ENCODE measurements around the gene TSPAN1.

TSPAN1 gene

DNA sequence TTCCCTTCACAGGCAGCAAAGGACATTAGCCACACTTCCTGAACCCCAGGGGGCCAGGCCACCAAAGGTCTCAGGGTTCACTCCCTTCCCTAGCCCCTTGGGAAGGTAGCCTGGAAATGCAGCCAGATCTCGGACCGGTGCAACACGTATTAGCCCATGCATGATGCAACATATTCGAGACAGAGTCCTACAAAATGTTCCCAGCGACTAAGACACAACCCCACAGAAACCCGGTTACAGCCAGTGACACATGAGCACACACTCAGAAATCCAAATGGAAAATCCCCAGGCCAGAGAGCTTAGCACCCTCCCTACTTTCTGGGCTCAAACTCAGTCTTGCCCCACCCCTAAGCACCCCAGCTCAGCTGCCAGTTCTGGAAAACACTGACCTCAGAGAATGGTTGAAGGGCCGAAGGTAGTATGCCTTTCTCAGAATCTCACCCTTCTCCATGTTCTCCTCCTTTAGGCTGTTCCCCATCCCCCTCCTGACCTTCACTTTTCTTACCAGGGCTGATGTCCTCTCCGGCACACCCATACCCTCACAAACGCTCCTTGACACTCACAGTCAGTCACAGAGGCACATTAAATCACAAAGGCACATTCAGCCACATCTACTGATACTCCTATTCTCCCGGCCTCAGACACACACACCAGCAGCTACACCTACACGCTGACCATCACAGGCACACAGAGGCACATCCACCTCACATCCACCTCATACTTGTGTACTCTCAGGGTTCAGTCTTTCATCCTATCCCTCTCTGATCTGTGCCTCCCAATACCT, at the start of gene TSPAN1:
TSPAN1 (plus strand) TSS at position 640 of the 784 bp plus-strand sequence. CDS start 6,021 bp downstream, outside the sequence.
- Histone ChIP-seq H3K9me3 (ENCODE audit: low read length) (no peaks in the 10 kb centered on the region), H2AFZ (ENCODE audit: low read depth, low read length) (no peak within 1 kb of the TSS)

DNA sequence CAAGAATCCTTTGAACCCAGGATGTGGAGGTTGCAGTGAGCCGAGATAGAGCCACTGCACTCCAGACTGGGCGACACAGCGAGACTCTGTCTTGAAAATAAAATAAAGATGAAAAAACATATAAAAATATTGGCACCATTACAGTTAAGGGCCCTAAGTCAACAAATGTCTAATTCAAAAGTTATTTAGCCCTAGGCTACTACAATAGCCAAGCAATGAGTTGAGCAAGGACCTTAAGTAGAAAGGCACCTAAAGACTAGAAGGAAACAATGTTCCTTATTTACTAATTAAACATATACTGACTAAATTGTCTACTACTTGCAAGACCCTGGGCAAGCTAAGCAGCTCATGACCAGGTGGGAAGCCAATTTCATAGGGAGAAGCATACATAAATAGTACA, 46.5 kb upstream of the TSPAN1 start:
- Histone ChIP-seq H3K4me1 (ENCODE audit: insufficient read depth, low read length) (peaks cover 15% of the 10 kb centered on the region), H2AFZ (ENCODE audit: low read depth, low read length) (no peak overlapping the region), H3K4me3 (ENCODE audit: low read length) (peak overlapping the region; percentile 86), H3K9me3 (ENCODE audit: low read length) (no peaks in the 10 kb centered on the region), H3K36me3 (ENCODE audit: insufficient read depth, low read length) (peaks cover 25% of the 10 kb centered on the region), H3K27me3 (ENCODE audit: insufficient read depth, low read length) (no peaks in the 10 kb centered on the region)

More for the DNA sequence above, at the start of gene TSPAN1:
- H3K4me1 ChIP-seq (ENCODE audit: insufficient read depth, low read length) = peaks cover 10% of the 10 kb centered on the region
- no peak within 1 kb of the TSS for H3K4me3 ChIP-seq (ENCODE audit: low read length)
- H3K36me3 ChIP-seq (ENCODE audit: insufficient read depth, low read length) = no peaks in the 10 kb centered on the region
- peaks cover 3% of the 10 kb centered on the region for H3K27me3 ChIP-seq (ENCODE audit: insufficient read depth, low read length)

- Histone ChIP-seq H3K4me1 (ENCODE audit: insufficient read depth, low read length) (peaks cover 32% of the 10 kb centered on the region), H3K4me3 (ENCODE audit: low read length) (peak overlapping the region; percentile 86), H3K27me3 (ENCODE audit: insufficient read depth, low read length) (no peaks in the 10 kb centered on the region), H3K9me3 (ENCODE audit: low read length) (no peaks in the 10 kb centered on the region), H3K36me3 (ENCODE audit: insufficient read depth, low read length) (peaks cover 21% of the 10 kb centered on the region), H2AFZ (ENCODE audit: low read depth, low read length) (no peak overlapping the region)
Measured at GRCh38 chr1:46130121-46130520, 44.8 kb upstream of the TSPAN1 start.

- Histone ChIP-seq H3K36me3 (ENCODE audit: insufficient read depth, low read length) (peaks cover 21% of the 10 kb centered on the region), H3K4me1 (ENCODE audit: insufficient read depth, low read length) (peaks cover 32% of the 10 kb centered on the region), H3K9me3 (ENCODE audit: low read length) (no peaks in the 10 kb centered on the region), H2AFZ (ENCODE audit: low read depth, low read length) (no peak overlapping the region), H3K4me3 (ENCODE audit: low read length) (peak overlapping the region; percentile 86), H3K27me3 (ENCODE audit: insufficient read depth, low read length) (no peaks in the 10 kb centered on the region)
Measured at GRCh38 chr1:46130606-46131005, 44.3 kb upstream of the TSPAN1 start.

- H3K4me3 ChIP-seq (ENCODE audit: low read length) = peak overlapping the region; percentile 86
- H3K4me1 ChIP-seq (ENCODE audit: insufficient read depth, low read length) = peaks cover 32% of the 10 kb centered on the region
- H3K27me3 ChIP-seq (ENCODE audit: insufficient read depth, low read length) = no peaks in the 10 kb centered on the region
- no peaks in the 10 kb centered on the region for H3K9me3 ChIP-seq (ENCODE audit: low read length)
- peaks cover 19% of the 10 kb centered on the region for H3K36me3 ChIP-seq (ENCODE audit: insufficient read depth, low read length)
- H2AFZ ChIP-seq (ENCODE audit: low read depth, low read length) = no peak overlapping the region
Measured at GRCh38 chr1:46131093-46131492, 43.8 kb upstream of the TSPAN1 start.

DNA sequence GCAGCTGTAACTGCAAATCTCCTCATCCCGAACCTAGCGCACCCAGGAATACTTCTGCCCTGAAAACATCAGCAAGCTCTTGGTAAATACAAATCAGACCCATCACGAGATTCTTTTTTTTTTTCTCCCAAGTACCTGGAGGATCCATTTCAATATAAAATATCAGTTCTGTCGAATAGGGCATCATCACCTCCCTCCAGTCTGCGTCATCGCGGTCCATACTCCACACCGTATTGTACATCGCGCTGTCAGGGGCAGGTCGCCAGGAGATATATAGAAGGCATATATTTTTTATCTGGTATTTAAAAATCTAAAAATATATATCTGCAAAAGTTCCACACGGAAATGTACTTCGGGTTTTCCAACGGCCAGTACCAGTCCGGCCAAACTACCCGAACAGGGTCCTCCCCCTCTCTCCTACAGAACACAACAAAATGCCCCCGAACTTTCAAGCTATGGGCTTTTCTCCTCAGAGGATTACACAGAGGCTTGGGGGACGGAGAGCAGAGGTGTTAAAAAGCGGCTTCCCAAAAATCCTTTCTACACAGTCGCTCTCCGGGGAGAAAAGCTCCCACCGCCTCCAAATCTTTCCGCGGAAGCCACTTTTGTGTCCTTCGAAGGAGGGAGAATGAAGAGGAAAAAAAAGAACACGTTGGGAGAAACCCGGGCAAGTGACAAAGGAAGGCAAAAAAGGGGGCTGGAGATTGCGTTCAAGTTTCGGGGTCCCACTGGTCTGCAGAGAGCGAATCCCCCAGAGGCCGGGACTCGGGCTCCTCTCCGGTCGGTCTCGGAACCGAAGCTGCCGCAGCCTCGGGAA, 43.0 kb upstream of the TSPAN1 start:
- peaks cover 14% of the 10 kb centered on the region for H3K36me3 ChIP-seq (ENCODE audit: insufficient read depth, low read length)
- peak overlapping the region; percentile 86 for H3K4me3 ChIP-seq (ENCODE audit: low read length)
- H3K9me3 ChIP-seq (ENCODE audit: low read length) = no peaks in the 10 kb centered on the region
- H2AFZ ChIP-seq (ENCODE audit: low read depth, low read length) = no peak overlapping the region
- H3K4me1 ChIP-seq (ENCODE audit: insufficient read depth, low read length) = peaks cover 39% of the 10 kb centered on the region
- H3K27me3 ChIP-seq (ENCODE audit: insufficient read depth, low read length) = no peaks in the 10 kb centered on the region

- H3K4me1 ChIP-seq (ENCODE audit: insufficient read depth, low read length) = peaks cover 41% of the 10 kb centered on the region
- peak within 1 kb of the TSS; percentile 36 for H2AFZ ChIP-seq (ENCODE audit: low read depth, low read length)
- peaks cover 10% of the 10 kb centered on the region for H3K36me3 ChIP-seq (ENCODE audit: insufficient read depth, low read length)
- peak within 1 kb of the TSS; percentile 86 for H3K4me3 ChIP-seq (ENCODE audit: low read length)
- H3K27me3 ChIP-seq (ENCODE audit: insufficient read depth, low read length) = no peaks in the 10 kb centered on the region
- no peaks in the 10 kb centered on the region for H3K9me3 ChIP-seq (ENCODE audit: low read length)
Measured at GRCh38 chr1:46132529-46133180, 42.2 kb upstream of the TSPAN1 start, which contains the start of gene PIK3R3. TSS of gene PIK3R3 (minus strand) at chr1:46132629. CDS start at chr1:46131952, 677 bp downstream.

DNA sequence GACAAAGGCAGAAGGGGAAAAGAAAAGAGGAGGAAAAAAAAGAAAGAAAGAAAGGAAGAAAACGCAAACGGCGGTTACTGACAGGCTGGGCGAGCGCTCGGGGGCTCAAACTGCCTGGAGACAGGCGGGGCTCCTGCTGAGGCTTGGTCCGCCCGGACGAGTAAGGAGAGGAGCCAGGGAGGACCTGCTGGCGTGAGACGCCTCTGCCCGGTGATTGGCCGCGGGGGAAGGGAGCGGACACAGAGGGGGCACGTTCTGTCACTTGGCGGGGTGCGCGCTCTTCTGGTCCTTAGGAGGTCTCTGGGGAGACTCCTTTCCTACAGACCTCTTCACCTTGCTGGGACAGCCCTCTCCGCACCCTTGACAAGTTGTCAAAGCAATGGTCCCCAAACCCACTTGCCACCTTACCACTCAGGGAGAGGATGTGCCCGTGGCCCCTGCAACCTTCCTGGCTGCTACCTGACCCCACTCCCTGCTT, 41.7 kb upstream of the TSPAN1 start:
- H3K4me1 ChIP-seq (ENCODE audit: insufficient read depth, low read length) = peaks cover 41% of the 10 kb centered on the region
- peaks cover 5% of the 10 kb centered on the region for H3K36me3 ChIP-seq (ENCODE audit: insufficient read depth, low read length)
- no peaks in the 10 kb centered on the region for H3K9me3 ChIP-seq (ENCODE audit: low read length)
- H3K4me3 ChIP-seq (ENCODE audit: low read length) = peak overlapping the region; percentile 66
- no peak overlapping the region for H2AFZ ChIP-seq (ENCODE audit: low read depth, low read length)
- H3K27me3 ChIP-seq (ENCODE audit: insufficient read depth, low read length) = no peaks in the 10 kb centered on the region

DNA sequence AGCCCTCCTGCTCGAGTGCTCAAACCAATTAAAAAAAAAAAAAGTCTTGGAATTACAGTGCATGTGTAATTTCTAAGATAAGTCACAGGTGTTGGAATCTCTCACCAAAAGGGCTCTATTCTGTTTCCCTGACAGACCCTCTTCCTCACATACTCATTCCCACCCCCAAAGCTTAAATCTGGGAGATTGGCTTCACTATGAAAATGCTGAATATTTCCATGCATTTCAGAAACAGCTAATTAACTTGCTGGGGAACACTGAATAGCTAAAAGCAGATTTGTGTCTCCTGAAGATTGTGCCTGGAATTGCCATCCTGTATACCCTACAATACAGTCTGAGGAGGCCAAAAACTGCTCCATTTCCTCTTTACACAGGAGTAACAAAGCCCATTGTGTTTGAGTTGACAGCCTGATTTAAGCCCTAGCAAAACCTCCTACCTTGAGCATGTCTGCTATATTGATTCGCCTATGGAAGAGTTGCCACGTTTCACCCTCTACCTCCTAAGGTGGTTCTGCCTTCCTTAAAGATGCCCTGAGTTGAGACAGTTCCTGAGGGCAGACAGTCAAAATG, 41.0 kb upstream of the TSPAN1 start:
- peaks cover 36% of the 10 kb centered on the region for H3K4me1 ChIP-seq (ENCODE audit: insufficient read depth, low read length)
- H3K9me3 ChIP-seq (ENCODE audit: low read length) = no peaks in the 10 kb centered on the region
- peak overlapping the region; percentile 66 for H3K4me3 ChIP-seq (ENCODE audit: low read length)
- H3K27me3 ChIP-seq (ENCODE audit: insufficient read depth, low read length) = no peaks in the 10 kb centered on the region
- H2AFZ ChIP-seq (ENCODE audit: low read depth, low read length) = no peak overlapping the region
- H3K36me3 ChIP-seq (ENCODE audit: insufficient read depth, low read length) = no peaks in the 10 kb centered on the region

- peaks cover 36% of the 10 kb centered on the region for H3K4me1 ChIP-seq (ENCODE audit: insufficient read depth, low read length)
- no peaks in the 10 kb centered on the region for H3K27me3 ChIP-seq (ENCODE audit: insufficient read depth, low read length)
- H2AFZ ChIP-seq (ENCODE audit: low read depth, low read length) = no peak overlapping the region
- no peak overlapping the region for H3K4me3 ChIP-seq (ENCODE audit: low read length)
- no peaks in the 10 kb centered on the region for H3K9me3 ChIP-seq (ENCODE audit: low read length)
- no peaks in the 10 kb centered on the region for H3K36me3 ChIP-seq (ENCODE audit: insufficient read depth, low read length)
Measured at GRCh38 chr1:46134660-46135331, 40.1 kb upstream of the TSPAN1 start.

DNA sequence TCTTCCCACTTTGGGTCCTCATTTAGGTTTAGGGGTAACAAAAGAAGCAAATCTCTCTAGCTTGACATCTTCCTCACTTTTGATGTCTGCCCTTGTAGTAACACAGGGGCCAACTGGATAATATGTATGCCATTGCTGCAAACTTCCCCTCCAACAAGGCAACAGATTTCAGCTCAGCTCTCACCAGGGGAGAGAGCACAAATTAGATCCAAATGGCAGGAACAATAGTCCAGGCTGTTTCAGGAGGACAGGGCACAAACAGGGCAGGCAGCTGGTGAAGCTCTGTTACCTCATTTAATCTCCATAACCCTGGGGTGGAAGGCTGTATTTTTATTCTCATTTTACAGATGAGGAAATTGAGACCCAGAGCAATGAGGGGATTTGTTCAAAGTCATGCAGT, 38.2 kb upstream of the TSPAN1 start:
- Histone ChIP-seq H3K9me3 (ENCODE audit: low read length) (no peaks in the 10 kb centered on the region), H3K4me3 (ENCODE audit: low read length) (no peak overlapping the region), H3K27me3 (ENCODE audit: insufficient read depth, low read length) (no peaks in the 10 kb centered on the region), H3K4me1 (ENCODE audit: insufficient read depth, low read length) (peaks cover 36% of the 10 kb centered on the region), H3K36me3 (ENCODE audit: insufficient read depth, low read length) (no peaks in the 10 kb centered on the region), H2AFZ (ENCODE audit: low read depth, low read length) (no peak overlapping the region)

GRCh38 chr1:46137916-46138315, 37.0 kb upstream of the TSPAN1 start:
- H3K27me3 ChIP-seq (ENCODE audit: insufficient read depth, low read length) = no peaks in the 10 kb centered on the region
- H2AFZ ChIP-seq (ENCODE audit: low read depth, low read length) = no peak overlapping the region
- H3K4me3 ChIP-seq (ENCODE audit: low read length) = no peak overlapping the region
- H3K9me3 ChIP-seq (ENCODE audit: low read length) = no peaks in the 10 kb centered on the region
- H3K36me3 ChIP-seq (ENCODE audit: insufficient read depth, low read length) = no peaks in the 10 kb centered on the region
- H3K4me1 ChIP-seq (ENCODE audit: insufficient read depth, low read length) = peaks cover 36% of the 10 kb centered on the region
